Endothelial cell of umbilical vein (primary cell): ENCODE results near the gene CENPS. TPM values are rescaled to one million over a fixed set of nuclear protein-coding genes. Genes with fewer than 3 reads are reported as not detected.

Experiments used
- BruUV-seq: library from RNA; stranded (reverse); fragments of 400-500 nt; replicated peaks from 2 replicates; lab custom pipeline; 2021; lab: Mats Ljungman, UMichigan
- CTCF ChIA-PET: fragments of 300-600, 350-600 bp; sonication (Branson Sonifier 250); formaldehyde crosslinking; loops from one replicate; lab custom pipeline; 2021; ENCODE audit warnings: antibody characterized with exemption, inconsistent platforms; lab: Charles Lee
- POLR2A ChIA-PET: fragments of 300-600, 350-600 bp; sonication (Branson Sonifier 250); formaldehyde crosslinking; loops from one replicate; lab custom pipeline; 2021; ENCODE audit warnings: antibody characterized with exemption, inconsistent platforms; lab: Charles Lee
- DNase-seq: peaks from one replicate; pipeline ENCODE4 v3.0.0-alpha.2; 2011; ENCODE audit warnings: low read depth, low spot score
- FAIRE-seq: peaks from 2 replicates; lab custom pipeline; 2011; peaks lifted over from hg19 to GRCh38; lab: Jason Lieb, UNC
- H2AFZ ChIP-seq: 2 replicates; pipeline ENCODE4 v1.6.0; 2012; ENCODE audit warnings: low read depth, low read length, control low read depth, inconsistent platforms
- H3K27ac ChIP-seq: 2 replicates; pipeline ENCODE4 v1.5.1; 2011; ENCODE audit warnings: low read depth, mild to moderate bottlenecking, control low read depth, low read length, moderate library complexity; ENCODE audit not compliant: insufficient read depth
- H3K27me3 ChIP-seq, 2 experiments: 2 replicates each; pipeline versions ENCODE4 v1.6.0 to v1.6.1; 2011; ENCODE audit warnings: low read length in 2 of 2, mixed read lengths in 1 of 2; ENCODE audit not compliant: control insufficient read depth in 2 of 2, insufficient read depth in 2 of 2
- H3K36me3 ChIP-seq, 2 experiments: 2 replicates in 1 of 2; 3 replicates in 1 of 2; pipeline ENCODE4 v1.5.1; 2011; ENCODE audit warnings: low read length in 2 of 2, mild to moderate bottlenecking in 1 of 2, moderate library complexity in 1 of 2; ENCODE audit not compliant: control insufficient read depth in 2 of 2, insufficient read depth in 2 of 2; ENCODE audit errors: extremely low read depth in 1 of 2
- H3K4me1 ChIP-seq: 3 replicates; pipeline ENCODE4 v1.5.1; 2011; ENCODE audit warnings: mild to moderate bottlenecking, low read length; ENCODE audit not compliant: control insufficient read depth, insufficient read depth; ENCODE audit errors: extremely low read depth
- H3K4me2 ChIP-seq: 2 replicates; pipeline ENCODE4 v1.6.1; 2011; ENCODE audit warnings: low read length, control low read depth, mixed read lengths; ENCODE audit not compliant: insufficient read depth
- H3K4me3 ChIP-seq, 3 experiments: fragments of 200-600 bp in 1 of 3; sonication (generic), shearing (Covaris generic) in 1 of 3; replicated peaks in 1 of 3; 2 replicates each; pipeline ENCODE4 v1.5.1; 2011 to 2016; ENCODE audit warnings: control low read depth in 3 of 3, low read length in 3 of 3, mild to moderate bottlenecking in 2 of 3, inconsistent platforms in 1 of 3, low read depth in 1 of 3, moderate library complexity in 1 of 3; ENCODE audit not compliant: insufficient read depth in 1 of 3
- H3K79me2 ChIP-seq: 2 replicates; pipeline ENCODE4 v1.6.0; 2012; ENCODE audit warnings: low read length, inconsistent platforms; ENCODE audit not compliant: control insufficient read depth, insufficient read depth
- H3K9ac ChIP-seq: replicated peaks from 2 replicates; pipeline ENCODE3; 2011; ENCODE audit warnings: low read length, control low read depth; ENCODE audit not compliant: insufficient read depth; ENCODE audit errors: extremely low read depth
- H3K9me1 ChIP-seq: replicated peaks from 3 replicates; pipeline ENCODE4 v1.6.0; 2011; ENCODE audit warnings: mild to moderate bottlenecking, low read length; ENCODE audit not compliant: control insufficient read depth, insufficient read depth; ENCODE audit errors: extremely low read depth
- H3K9me3 ChIP-seq: replicated peaks from 2 replicates; pipeline ENCODE4 v1.5.1; 2012; ENCODE audit warnings: low read length, inconsistent platforms; ENCODE audit not compliant: control insufficient read depth, insufficient read depth
- H4K20me1 ChIP-seq: replicated peaks from 2 replicates; pipeline ENCODE3; 2011; ENCODE audit warnings: mild to moderate bottlenecking, low read length; ENCODE audit not compliant: control insufficient read depth, insufficient read depth; ENCODE audit errors: extremely low read depth
- CTCF ChIP-seq, 2 donors: IDR thresholded peaks; 1 replicate in 1 of 2; 2 replicates in 1 of 2; pipeline ENCODE4 v1.5.1; 2011; ENCODE audit warnings: low read length in 2 of 2, mild to moderate bottlenecking in 2 of 2, moderate library complexity in 2 of 2, control low read depth in 1 of 2, inconsistent platforms in 1 of 2, low read depth in 1 of 2; ENCODE audit not compliant: insufficient read depth in 1 of 2; ENCODE audit errors: extremely low read depth in 1 of 2
- EZH2 ChIP-seq: IDR thresholded peaks from 2 replicates; pipeline ENCODE4 v1.6.1; 2012; ENCODE audit warnings: borderline replicate concordance, low read depth, mild to moderate bottlenecking, moderate library complexity, low read length, inconsistent platforms; ENCODE audit not compliant: severe bottlenecking
- FOS ChIP-seq: IDR thresholded peaks from 2 replicates; pipeline ENCODE4 v1.6.1; 2011; ENCODE audit warnings: mild to moderate bottlenecking, low read length, moderate library complexity, borderline replicate concordance; ENCODE audit not compliant: insufficient read depth
- GATA2 ChIP-seq: IDR thresholded peaks from 2 replicates; pipeline ENCODE4 v1.7.0; 2011; ENCODE audit warnings: low read depth, mild to moderate bottlenecking, moderate library complexity, mixed read lengths, low read length; ENCODE audit not compliant: insufficient read length, insufficient read depth
- JUN ChIP-seq: IDR thresholded peaks from 2 replicates; pipeline ENCODE4 v1.6.1; 2011; ENCODE audit warnings: borderline replicate concordance, low read depth; ENCODE audit not compliant: insufficient read length, insufficient read depth
- MAX ChIP-seq: IDR thresholded peaks from 2 replicates; pipeline ENCODE4 v1.6.1; 2011; ENCODE audit not compliant: insufficient read depth, insufficient read length
- MYC ChIP-seq: IDR thresholded peaks from one replicate; pipeline ENCODE4 v1.6.1; 2011; ENCODE audit warnings: mild to moderate bottlenecking, low read depth, low read length
- POLR2A ChIP-seq: IDR thresholded peaks from 2 replicates; pipeline ENCODE4 v1.6.1; 2012; ENCODE audit warnings: low read depth, mild to moderate bottlenecking, control low read depth, low read length
- POLR2AphosphoS5 ChIP-seq: IDR thresholded peaks from 2 replicates; pipeline ENCODE4 v1.6.1; 2012; ENCODE audit warnings: low read depth, mild to moderate bottlenecking, control low read depth, low read length, moderate library complexity; ENCODE audit not compliant: insufficient read depth
- dilution Hi-C: fragments of 300-500 bp; cut with MboI; formaldehyde crosslinking; loops from one replicate; pipeline ENCODE4 v1.15.0; 2019; ENCODE audit warnings: low sequenced_read_pairs; ENCODE audit not compliant: extremely low pct_ligation_motif_present
- intact Hi-C: fragments of 100-400 bp; cut with micrococcal nuclease; formaldehyde crosslinking; loops from one replicate; pipeline ENCODE4 v1.10.0; 2022
- polyA plus RNA-seq, 4 experiments: library from polyadenylated mRNA; depleted of rRNA in 3 of 4; stranded (reverse) in 3 of 4; unstranded in 1 of 4; fragments of >200 nt; gene quantifications; 2 replicates each; pipeline versions ENCODE4 v1.2.1 to v1.2.3, GENCODE V29; 2011 to 2012; ENCODE audit warnings: missing spikeins in 1 of 4
- total RNA-seq: library from RNA; stranded (reverse); gene quantifications from 2 replicates; pipeline ENCODE4 v1.2.3, GENCODE V29; 2021

CENPS gene
- total and polyA plus RNA-seq, 2 donors (not counting 3 experiments of a cell fraction or from before 2014, with no cell fraction given), result 10.2 to 16.2 TPM

GRCh38 chr1:10437052-10437451 lies 6.8 kb downstream of the CENPS start:
- H3K79me2 ChIP-seq, result no peaks in the 10 kb centered on the region
- H3K4me1 ChIP-seq, result no peaks in the 10 kb centered on the region
- no TSS peak for BruUV-seq
- no peaks in the 10 kb centered on the region for H4K20me1 ChIP-seq
- H3K27ac ChIP-seq, result no peak overlapping the region
- no peak overlapping the region for H3K4me3 ChIP-seq
- H3K9me3 ChIP-seq, result no peaks in the 10 kb centered on the region
- no peak overlapping the region for H2AFZ ChIP-seq
- CTCF ChIA-PET, result interaction anchor here (0.8 to 1.1 kb wide), 2 partner anchors 10 to 57 kb away, joined by 3 read pairs; no protein-coding TSS in a partner anchor
- intact Hi-C loops, result no loop called here
- POLR2A ChIA-PET, result interaction anchor here (0.6 kb wide), 1 partner anchor 8 kb away, joined by 4 read pairs; no protein-coding TSS in a partner anchor
- peak; percentile 56 for FAIRE-seq
- no peak for DNase-seq
- dilution Hi-C loops, result no loop called here
- TF ChIP-seq JUN, result no peak
- no peak for TF ChIP-seq POLR2AphosphoS5
- no peak for TF ChIP-seq MAX
- no peak for TF ChIP-seq MYC
- TF ChIP-seq CTCF (IDR thresholded peaks at IDR 0.05; ENCODE audit: extremely low read depth in 1 of 2, insufficient read depth in 1 of 2, low read depth in 1 of 2, low read length in 2 of 2), result no peak
- TF ChIP-seq EZH2, result no peak
- no peak for TF ChIP-seq FOS
- no peak for TF ChIP-seq GATA2
- TF ChIP-seq POLR2A, result no peak
- H3K9me1 ChIP-seq, result no peaks in the 10 kb centered on the region
- no peaks in the 10 kb centered on the region for H3K27me3 ChIP-seq
- no peak overlapping the region for H3K9ac ChIP-seq
- no peak overlapping the region for H3K4me2 ChIP-seq
- no peaks in the 10 kb centered on the region for H3K36me3 ChIP-seq
